ENCODE results near the gene TNKS1BP1.
"Not testable (repeated sequence)": the region's sequence is repeated elsewhere in the genome, so short reads cannot be mapped to it uniquely, and the experiment has no call there.

The TNKS1BP1 gene

GRCh38 chr11:57324886-57325734, at the start of gene TNKS1BP1:
TSS of gene TNKS1BP1 (minus strand) at chr11:57324952. CDS start at chr11:57321885, 3,067 bp downstream.
- peak; percentile 94 for DNase-seq

- DNase-seq = no peak
Observed at GRCh38 chr11:57373146-57373545, 48.4 kb upstream of the TNKS1BP1 start.

- no peak for DNase-seq
Observed at GRCh38 chr11:57370941-57371340, 46.2 kb upstream of the TNKS1BP1 start.

- DNase-seq = no peak
Observed at GRCh38 chr11:57370251-57370650, 45.5 kb upstream of the TNKS1BP1 start.

GRCh38 chr11:57368845-57369232, 44.1 kb upstream of the TNKS1BP1 start:
- no peak for DNase-seq

GRCh38 chr11:57368106-57368844, 43.5 kb upstream of the TNKS1BP1 start:
- peak; percentile 32 for DNase-seq

- no peak for DNase-seq
Observed at GRCh38 chr11:57364851-57365660, 40.3 kb upstream of the TNKS1BP1 start.

- DNase-seq = no peak
Observed at GRCh38 chr11:57363131-57364080, 38.7 kb upstream of the TNKS1BP1 start.

- no peak for DNase-seq
Observed at GRCh38 chr11:57361926-57362325, 37.2 kb upstream of the TNKS1BP1 start.

- not testable (repeated sequence) for DNase-seq
Observed at GRCh38 chr11:57361420-57361819, 36.7 kb upstream of the TNKS1BP1 start.

GRCh38 chr11:57360991-57361390, 36.2 kb upstream of the TNKS1BP1 start:
- DNase-seq = no peak

- DNase-seq = no peak
Observed at GRCh38 chr11:57359896-57360690, 35.3 kb upstream of the TNKS1BP1 start.

GRCh38 chr11:57359396-57359795, 34.6 kb upstream of the TNKS1BP1 start:
- DNase-seq = no peak

- DNase-seq = no peak
Observed at GRCh38 chr11:57358991-57359390, 34.2 kb upstream of the TNKS1BP1 start.

GRCh38 chr11:57358543-57358961, 33.8 kb upstream of the TNKS1BP1 start:
- DNase-seq = no peak

- no peak for DNase-seq
Observed at GRCh38 chr11:57357856-57358255, 33.1 kb upstream of the TNKS1BP1 start.

GRCh38 chr11:57357310-57357709, 32.6 kb upstream of the TNKS1BP1 start:
- DNase-seq = no peak

- DNase-seq = no peak
Observed at GRCh38 chr11:57356268-57356667, 31.5 kb upstream of the TNKS1BP1 start.

GRCh38 chr11:57354699-57355098, 29.9 kb upstream of the TNKS1BP1 start:
- DNase-seq = no peak

- DNase-seq = no peak
Observed at GRCh38 chr11:57353852-57354251, 29.1 kb upstream of the TNKS1BP1 start.

- no peak for DNase-seq
Observed at GRCh38 chr11:57353446-57353845, 28.7 kb upstream of the TNKS1BP1 start.

Data from DMS153 (cell line).